Chondrocyte (in vitro differentiated cells): ENCODE data around the gene SGCD. TPM values are rescaled to one million over a fixed set of nuclear protein-coding genes. Genes with fewer than 3 reads are reported as not detected.

Source experiments
- DNase-seq: peaks from one replicate; pipeline ENCODE4 v3.0.0; 2021; ENCODE audit warnings: mixed read lengths, low spot score
- H3K27ac Mint-ChIP-seq: one replicate; pipeline ENCODE4 v1.8.0; 2021; ENCODE audit warnings: mild to moderate bottlenecking, moderate library complexity, mixed read lengths; ENCODE audit not compliant: unreplicated experiment
- H3K27me3 Mint-ChIP-seq: 2 replicates; pipeline ENCODE4 v1.8.0; 2021; ENCODE audit warnings: low read depth, mixed read lengths
- H3K36me3 Mint-ChIP-seq: 2 replicates; pipeline ENCODE4 v1.8.0; 2021; ENCODE audit warnings: low read depth, mixed read lengths
- H3K4me1 Mint-ChIP-seq: 2 replicates; pipeline ENCODE4 v1.8.0; 2021; ENCODE audit warnings: low read depth, mild to moderate bottlenecking, mixed read lengths
- H3K4me3 Mint-ChIP-seq: one replicate; pipeline ENCODE4 v1.8.0; 2021; ENCODE audit warnings: mild to moderate bottlenecking, moderate library complexity, mixed read lengths; ENCODE audit not compliant: unreplicated experiment
- H3K9me3 Mint-ChIP-seq: 2 replicates; pipeline ENCODE4 v1.8.0; 2021; ENCODE audit warnings: low read depth, mixed read lengths
- total RNA-seq: library from RNA; stranded (reverse); gene quantifications from 3 replicates; pipeline ENCODE4 v1.2.1, GENCODE V29; 2021
- TF ChIP-seq, protein P1 (sequence below): fragments of 200-600 bp; sonication (generic); IDR thresholded peaks from 2 replicates; pipeline ENCODE4 v1.5.0; 2021; ENCODE audit warnings: antibody characterized with exemption, mild to moderate bottlenecking, moderate library complexity

The SGCD gene
- total RNA-seq, 1 donor from 2014 or later, result 8.4 TPM

DNA sequence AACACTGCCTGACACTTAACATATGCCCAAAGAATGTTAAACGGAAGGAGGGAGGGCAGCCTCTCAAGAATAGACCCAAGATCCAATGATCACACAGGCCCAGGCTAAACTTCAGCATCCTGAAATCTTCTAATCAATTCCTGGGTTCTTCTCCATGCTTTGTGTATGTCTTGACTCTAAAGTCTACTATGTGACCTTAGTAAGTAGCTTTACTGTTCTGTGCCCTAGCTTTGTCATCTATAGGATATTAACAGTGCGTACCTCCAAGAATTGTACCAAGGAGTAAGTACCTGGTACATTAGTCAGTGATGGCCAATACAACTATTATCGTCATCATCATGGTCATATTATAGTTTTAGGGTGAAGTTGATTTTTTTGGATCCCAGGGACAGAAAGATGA lies 96.6 kb downstream of the SGCD start:
- no peaks in the 10 kb centered on the region for H3K4me1 Mint-ChIP-seq
- no peak for DNase-seq
- H3K27me3 Mint-ChIP-seq, result no peaks in the 10 kb centered on the region
- TF ChIP-seq, protein P1, sequence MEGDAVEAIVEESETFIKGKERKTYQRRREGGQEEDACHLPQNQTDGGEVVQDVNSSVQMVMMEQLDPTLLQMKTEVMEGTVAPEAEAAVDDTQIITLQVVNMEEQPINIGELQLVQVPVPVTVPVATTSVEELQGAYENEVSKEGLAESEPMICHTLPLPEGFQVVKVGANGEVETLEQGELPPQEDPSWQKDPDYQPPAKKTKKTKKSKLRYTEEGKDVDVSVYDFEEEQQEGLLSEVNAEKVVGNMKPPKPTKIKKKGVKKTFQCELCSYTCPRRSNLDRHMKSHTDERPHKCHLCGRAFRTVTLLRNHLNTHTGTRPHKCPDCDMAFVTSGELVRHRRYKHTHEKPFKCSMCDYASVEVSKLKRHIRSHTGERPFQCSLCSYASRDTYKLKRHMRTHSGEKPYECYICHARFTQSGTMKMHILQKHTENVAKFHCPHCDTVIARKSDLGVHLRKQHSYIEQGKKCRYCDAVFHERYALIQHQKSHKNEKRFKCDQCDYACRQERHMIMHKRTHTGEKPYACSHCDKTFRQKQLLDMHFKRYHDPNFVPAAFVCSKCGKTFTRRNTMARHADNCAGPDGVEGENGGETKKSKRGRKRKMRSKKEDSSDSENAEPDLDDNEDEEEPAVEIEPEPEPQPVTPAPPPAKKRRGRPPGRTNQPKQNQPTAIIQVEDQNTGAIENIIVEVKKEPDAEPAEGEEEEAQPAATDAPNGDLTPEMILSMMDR, result no peak
- H3K36me3 Mint-ChIP-seq, result peaks cover 8% of the 10 kb centered on the region
- peaks cover 14% of the 10 kb centered on the region for H3K9me3 Mint-ChIP-seq
- no peak overlapping the region for H3K4me3 Mint-ChIP-seq
- no peak overlapping the region for H3K27ac Mint-ChIP-seq

DNA sequence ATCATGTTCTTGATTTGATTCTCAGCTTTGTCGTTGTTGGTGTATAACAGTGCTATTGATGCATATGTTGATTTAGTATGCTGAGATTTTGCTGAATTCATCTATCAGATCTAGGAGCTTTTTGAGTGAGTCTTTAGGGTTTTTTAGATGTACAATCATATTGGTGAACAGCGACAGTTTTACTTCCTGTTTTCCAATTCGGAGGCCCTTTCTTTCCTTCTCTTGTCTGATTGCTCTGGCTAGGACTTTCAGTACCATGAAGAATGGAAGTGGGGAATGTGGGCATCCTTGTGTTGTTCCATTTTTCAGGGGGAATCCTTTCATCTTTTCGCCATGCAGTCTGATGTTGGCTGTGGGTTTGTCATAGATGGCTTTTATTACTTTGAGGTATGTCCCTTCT lies 100.4 kb downstream of the SGCD start:
- peaks cover 36% of the 10 kb centered on the region for H3K9me3 Mint-ChIP-seq
- H3K4me1 Mint-ChIP-seq, result no peaks in the 10 kb centered on the region
- peaks cover 16% of the 10 kb centered on the region for H3K36me3 Mint-ChIP-seq
- no peak overlapping the region for H3K27ac Mint-ChIP-seq
- TF ChIP-seq, protein P1, result no peak
- no peak overlapping the region for H3K4me3 Mint-ChIP-seq
- H3K27me3 Mint-ChIP-seq, result no peaks in the 10 kb centered on the region
- no peak for DNase-seq

DNA sequence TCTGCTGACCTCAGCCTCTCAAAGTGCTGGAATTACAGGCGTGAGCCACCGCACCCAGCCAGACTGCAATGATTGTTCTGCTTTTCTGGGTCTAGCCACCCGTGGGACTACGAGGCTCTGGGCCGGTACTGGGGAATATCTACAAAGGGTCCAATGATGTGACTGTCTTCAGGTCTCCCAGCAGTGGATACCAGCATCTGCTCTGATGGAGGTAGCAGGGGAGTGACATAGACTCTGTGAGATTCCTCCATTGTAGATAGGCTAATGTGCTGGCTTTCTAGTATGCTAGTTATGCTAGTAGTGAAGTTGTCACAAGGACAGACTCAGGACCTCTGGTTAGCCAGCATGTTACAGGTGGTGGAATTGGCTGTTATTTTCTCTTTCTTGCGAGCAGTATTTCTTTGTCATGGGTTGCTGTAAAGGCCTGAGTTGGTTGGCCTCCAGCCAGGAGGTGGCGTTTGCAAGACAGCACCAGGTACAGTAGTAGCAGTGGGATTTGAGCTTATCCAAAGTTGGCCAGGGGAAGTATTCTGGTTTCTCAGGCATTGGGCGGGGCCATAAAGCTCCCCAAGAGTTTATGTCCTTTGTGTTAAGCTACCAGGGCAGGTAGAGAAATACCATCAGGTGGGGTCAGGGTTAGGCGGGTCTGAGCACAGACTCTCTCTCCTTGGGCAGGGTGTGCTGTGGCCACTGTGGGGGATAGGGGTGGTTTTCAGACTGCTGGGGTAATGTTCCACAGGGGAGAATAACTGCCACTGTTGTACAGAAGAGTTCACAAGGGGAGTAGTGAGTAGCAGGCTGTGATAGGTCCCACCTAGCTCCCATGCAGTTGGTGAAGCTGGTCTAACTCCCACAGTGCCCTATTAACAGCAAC lies 105.2 kb downstream of the SGCD start:
- H3K9me3 Mint-ChIP-seq, result peaks cover 26% of the 10 kb centered on the region
- TF ChIP-seq, protein P1, result no peak
- H3K36me3 Mint-ChIP-seq, result peaks cover 10% of the 10 kb centered on the region
- H3K4me3 Mint-ChIP-seq, result no peak overlapping the region
- H3K27me3 Mint-ChIP-seq, result no peaks in the 10 kb centered on the region
- no peak overlapping the region for H3K27ac Mint-ChIP-seq
- no peak for DNase-seq
- H3K4me1 Mint-ChIP-seq, result no peaks in the 10 kb centered on the region

- H3K4me1 Mint-ChIP-seq, result no peaks in the 10 kb centered on the region
- H3K27me3 Mint-ChIP-seq, result no peaks in the 10 kb centered on the region
- peaks cover 24% of the 10 kb centered on the region for H3K9me3 Mint-ChIP-seq
These were observed 105.8 kb downstream of the SGCD start for GRCh38 chr5:156432830-156433105.

GRCh38 chr5:156434471-156434870 lies 107.5 kb downstream of the SGCD start:
- no peaks in the 10 kb centered on the region for H3K27me3 Mint-ChIP-seq
- H3K9me3 Mint-ChIP-seq, result peaks cover 13% of the 10 kb centered on the region
- no peak for DNase-seq
- TF ChIP-seq, protein P1, result no peak
- no peaks in the 10 kb centered on the region for H3K4me1 Mint-ChIP-seq
- H3K4me3 Mint-ChIP-seq, result no peak overlapping the region
- no peak overlapping the region for H3K27ac Mint-ChIP-seq
- peaks cover 8% of the 10 kb centered on the region for H3K36me3 Mint-ChIP-seq

More at GRCh38 chr5:156432830-156433105, 105.8 kb downstream of the SGCD start:
- Mint-ChIP-seq H3K4me3 (no peak overlapping the region), H3K27ac (no peak overlapping the region), H3K36me3 (peaks cover 10% of the 10 kb centered on the region)
- DNase-seq, result no peak
- TF ChIP-seq, protein P1, result no peak
